A673 (cell line): Measurements from ENCODE around the gene EIF3A. TPM values are rescaled to one million over a fixed set of nuclear protein-coding genes. Genes with fewer than 3 reads are reported as not detected.

Source experiments
- BruUV-seq: library from RNA; stranded (reverse); fragments of 400-500 nt; replicated peaks from 2 replicates; lab custom pipeline; 2021; lab: Mats Ljungman, UMichigan
- CTCF ChIA-PET: fragments of 300-600 bp; sonication (Branson Sonifier 250); formaldehyde crosslinking; loops from one replicate; lab custom pipeline; 2022; ENCODE audit warnings: antibody characterized with exemption; lab: Charles Lee
- POLR2A ChIA-PET: fragments of 300-600 bp; sonication (Branson Sonifier 250); formaldehyde crosslinking; loops from one replicate; lab custom pipeline; 2022; ENCODE audit warnings: antibody characterized with exemption; ENCODE audit not compliant: low non-redundant PET; lab: Charles Lee
- DNase-seq: peaks from one replicate; pipeline ENCODE4 v3.0.0-alpha.2; 2015; ENCODE audit warnings: low spot score
- H3K27ac ChIP-seq: fragments of 200-600 bp; sonication (generic); 2 replicates; pipeline ENCODE4 v1.5.1; 2016; ENCODE audit warnings: mixed run types, low read depth, mild to moderate bottlenecking, mixed read lengths, antibody characterized with exemption, low read length; ENCODE audit not compliant: poor library complexity, severe bottlenecking
- H3K27me3 ChIP-seq: fragments of 200-600 bp; sonication (generic); replicated peaks from 2 replicates; pipeline ENCODE4 v1.6.1; 2017; ENCODE audit warnings: mixed run types, low read depth, mild to moderate bottlenecking, mixed read lengths, antibody characterized with exemption, low read length; ENCODE audit not compliant: insufficient read depth, poor library complexity
- H3K36me3 ChIP-seq: fragments of 200-600 bp; sonication (generic); 2 replicates; pipeline ENCODE4 v1.6.1; 2016; ENCODE audit warnings: mixed run types, mild to moderate bottlenecking, mixed read lengths, antibody characterized with exemption, low read length; ENCODE audit not compliant: insufficient read depth, poor library complexity, severe bottlenecking
- H3K4me1 ChIP-seq: fragments of 200-600 bp; sonication (generic); 2 replicates; pipeline ENCODE4 v1.6.1; 2017; ENCODE audit warnings: mixed run types, mild to moderate bottlenecking, mixed read lengths, antibody characterized with exemption, low read length; ENCODE audit not compliant: insufficient read depth, poor library complexity, severe bottlenecking
- H3K4me3 ChIP-seq: fragments of 200-600 bp; sonication (generic); 2 replicates; pipeline ENCODE4 v1.5.1; 2016; ENCODE audit warnings: low read depth, mixed run types, mild to moderate bottlenecking, mixed read lengths, low read length; ENCODE audit not compliant: poor library complexity, severe bottlenecking
- H3K9me3 ChIP-seq: fragments of 200-600 bp; sonication (generic); 2 replicates; pipeline ENCODE4 v1.6.1; 2016; ENCODE audit warnings: mixed run types, low read depth, mild to moderate bottlenecking, mixed read lengths, antibody characterized with exemption, low read length; ENCODE audit not compliant: poor library complexity, severe bottlenecking
- CTCF ChIP-seq: fragments of 300-800, 200-600 bp; sonication (generic); conservative IDR thresholded peaks from 2 replicates; pipeline ENCODE4 v1.5.1; 2017; ENCODE audit warnings: low read depth, mild to moderate bottlenecking, antibody characterized with exemption, low read length, moderate library complexity, mixed read lengths
- EZH2 ChIP-seq: fragments of 200-600 bp; sonication (generic); IDR thresholded peaks from 2 replicates; pipeline ENCODE4 v1.6.1; 2017; ENCODE audit warnings: borderline replicate concordance, low read depth, mild to moderate bottlenecking, mixed read lengths, antibody characterized with exemption, low read length; ENCODE audit not compliant: poor library complexity, severe bottlenecking
- intact Hi-C: fragments of 100-400 bp; cut with micrococcal nuclease; formaldehyde crosslinking; loops from one replicate; pipeline ENCODE4 v1.10.0; 2022; ENCODE audit not compliant: unreplicated experiment
- total RNA-seq: library from RNA; stranded (reverse); gene quantifications from 2 replicates; pipeline ENCODE4 v1.2.3, GENCODE V29; 2021

Gene EIF3A
- total RNA-seq, 1 experiment from 2014 or later, result 181 TPM

DNA sequence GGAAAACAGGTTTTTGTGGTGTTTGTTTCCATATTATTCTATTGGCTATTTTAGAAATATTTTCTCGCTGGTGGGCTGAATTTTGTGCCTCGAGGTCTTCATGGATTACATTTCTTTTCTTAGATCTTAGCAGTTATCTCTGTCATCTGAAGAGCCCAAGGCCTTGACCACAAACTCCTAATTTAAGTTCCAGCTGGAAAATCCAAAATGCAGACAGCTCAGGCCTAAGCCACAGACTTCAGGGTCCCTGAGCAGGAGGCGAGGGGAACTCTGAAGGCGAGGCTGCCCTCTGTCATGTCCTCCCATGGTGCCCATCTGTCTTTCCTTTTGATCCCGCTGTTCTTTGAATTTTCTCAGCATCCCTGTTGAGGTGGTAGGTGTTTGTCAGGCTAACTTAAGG lies 37.6 kb upstream of the EIF3A start:
- intact Hi-C loops, result no loop called here
- Histone ChIP-seq H3K27me3 (no peaks in the 10 kb centered on the region), H3K4me3 (no peak overlapping the region), H3K4me1 (no peaks in the 10 kb centered on the region), H3K27ac (no peak overlapping the region), H3K36me3 (peaks cover 39% of the 10 kb centered on the region), H3K9me3 (no peaks in the 10 kb centered on the region)
- BruUV-seq, result no TSS peak
- DNase-seq, result no peak
- no peak for TF ChIP-seq EZH2
- no peak for TF ChIP-seq CTCF
- CTCF ChIA-PET, result no interaction called here
- POLR2A ChIA-PET, result no interaction called here

DNA sequence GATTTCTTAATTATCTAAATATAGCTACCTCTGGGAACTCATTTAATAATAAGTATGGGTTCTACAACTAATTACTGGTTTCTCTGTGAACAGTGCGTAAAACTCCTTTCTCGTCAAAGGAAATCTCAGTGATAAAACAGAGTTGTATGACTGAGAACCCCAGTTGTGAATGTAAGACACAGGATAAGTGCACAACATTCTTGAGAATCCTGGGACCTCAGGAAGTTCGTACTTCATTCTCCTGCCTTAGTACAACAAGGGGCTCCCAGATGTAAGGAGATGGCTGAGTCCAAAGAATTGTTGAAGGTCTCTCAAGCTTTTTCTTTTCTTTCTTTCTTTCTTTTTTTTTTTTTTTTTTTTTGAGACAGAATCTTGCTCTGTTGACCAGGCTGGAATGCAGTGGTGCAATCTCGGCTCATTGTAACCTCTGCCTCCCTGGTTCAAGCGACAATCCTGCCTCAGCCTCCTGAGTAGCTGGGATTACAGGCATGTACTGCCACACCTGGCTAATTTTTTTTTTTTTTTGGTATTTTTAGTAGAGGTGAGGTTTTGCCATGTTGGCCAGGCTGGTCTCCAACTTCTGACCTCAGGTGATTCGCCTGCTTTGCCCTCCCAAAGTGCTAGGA lies 35.8 kb upstream of the EIF3A start:
- intact Hi-C loops, result no loop called here
- DNase-seq, result no peak
- no peak overlapping the region for H3K27ac ChIP-seq
- no peak overlapping the region for H3K4me3 ChIP-seq
- no TSS peak for BruUV-seq
- H3K9me3 ChIP-seq, result no peaks in the 10 kb centered on the region
- no peaks in the 10 kb centered on the region for H3K27me3 ChIP-seq
- ChIA-PET CTCF (no interaction called here), POLR2A (no interaction called here)
- peaks cover 42% of the 10 kb centered on the region for H3K36me3 ChIP-seq
- TF ChIP-seq CTCF, result no peak
- no peak for TF ChIP-seq EZH2
- no peaks in the 10 kb centered on the region for H3K4me1 ChIP-seq

- no peak for TF ChIP-seq CTCF
- TF ChIP-seq EZH2, result no peak
- no peaks in the 10 kb centered on the region for H3K9me3 ChIP-seq
- POLR2A ChIA-PET, result no interaction called here
Measured at GRCh38 chr10:119115926-119116325, 35.3 kb upstream of the EIF3A start.

More at GRCh38 chr10:119115926-119116325, 35.3 kb upstream of the EIF3A start:
- Histone ChIP-seq H3K36me3 (peaks cover 43% of the 10 kb centered on the region), H3K27ac (no peak overlapping the region), H3K4me1 (no peaks in the 10 kb centered on the region), H3K4me3 (no peak overlapping the region), H3K27me3 (no peaks in the 10 kb centered on the region)
- intact Hi-C loops, result no loop called here
- CTCF ChIA-PET, result no interaction called here
- no TSS peak for BruUV-seq
- no peak for DNase-seq
